Measurements from ENCODE around the gene SPATA18. TPM values are rescaled to one million over a fixed set of nuclear protein-coding genes. Genes with fewer than 3 reads are reported as not detected.

Gene SPATA18
- total RNA-seq, 2 donors from 2014 or later: 1.4 to 3.3 TPM

- no peaks in the 10 kb centered on the region for H3K9me3 ChIP-seq (ENCODE audit: control insufficient read depth, low read length)
- H3K4me3 ChIP-seq (ENCODE audit: low read length): peak overlapping the region; percentile 7
- H3K36me3 Mint-ChIP-seq (ENCODE audit: low read depth): peaks cover 5% of the 10 kb centered on the region
- peaks cover 11% of the 10 kb centered on the region for H3K4me1 ChIP-seq (ENCODE audit: control insufficient read depth, insufficient read depth, low read length)
- 76 to 100% methylated on average over 1 to 3 of the region's 3 CpGs for WGBS, 2 experiments (ENCODE audit: insufficient coverage in 1 of 2, insufficient read length in 1 of 2)
- no peak overlapping the region for H3K4me3 Mint-ChIP-seq
- H3K9ac ChIP-seq (ENCODE audit: extremely low read depth, low read length, poor library complexity, severe bottlenecking): no peak overlapping the region
- TF ChIP-seq CTCF (conservative IDR thresholded peaks at IDR 0.05): no peak
- peaks cover 16% of the 10 kb centered on the region for H3K4me1 Mint-ChIP-seq
- no peak overlapping the region for H3K27ac Mint-ChIP-seq
- peaks cover 10% of the 10 kb centered on the region for H3K36me3 ChIP-seq (ENCODE audit: control insufficient read depth, insufficient read depth, low read length)
- no peaks in the 10 kb centered on the region for H3K27me3 Mint-ChIP-seq (ENCODE audit: insufficient read depth)
- no peak for DNase-seq
- H3K9me3 Mint-ChIP-seq: no peaks in the 10 kb centered on the region
- no peaks in the 10 kb centered on the region for H3K27me3 ChIP-seq (ENCODE audit: control insufficient read depth, insufficient read depth, low read length, poor library complexity, severe bottlenecking)
- H3K27ac ChIP-seq (ENCODE audit: low read depth, low read length): no peak overlapping the region
These were observed 34.1 kb upstream of the SPATA18 start for GRCh38 chr4:52016981-52017380.

- WGBS, 2 experiments (ENCODE audit: insufficient coverage in 1 of 2, insufficient read length in 1 of 2): 0% methylated on average over 1 of the region's 1 CpG; no CpG with 5 or more reads in 1 of the 2 experiments
- H3K27ac Mint-ChIP-seq: no peak overlapping the region
- Histone ChIP-seq H3K27me3 (ENCODE audit: control insufficient read depth, insufficient read depth, low read length, poor library complexity, severe bottlenecking) (no peaks in the 10 kb centered on the region), H3K9me3 (ENCODE audit: control insufficient read depth, low read length) (no peaks in the 10 kb centered on the region), H3K36me3 (ENCODE audit: control insufficient read depth, insufficient read depth, low read length) (peaks cover 19% of the 10 kb centered on the region), H3K4me1 (ENCODE audit: control insufficient read depth, insufficient read depth, low read length) (peaks cover 11% of the 10 kb centered on the region), H3K4me3 (ENCODE audit: low read length) (no peak overlapping the region), H3K9ac (ENCODE audit: extremely low read depth, low read length, poor library complexity, severe bottlenecking) (no peak overlapping the region), H3K27ac (ENCODE audit: low read depth, low read length) (no peak overlapping the region)
- H3K9me3 Mint-ChIP-seq: no peaks in the 10 kb centered on the region
- H3K4me1 Mint-ChIP-seq: peaks cover 16% of the 10 kb centered on the region
- H3K27me3 Mint-ChIP-seq (ENCODE audit: insufficient read depth): no peaks in the 10 kb centered on the region
- DNase-seq: no peak
- no peak for TF ChIP-seq CTCF (conservative IDR thresholded peaks at IDR 0.05)
- H3K4me3 Mint-ChIP-seq: no peak overlapping the region
- peaks cover 12% of the 10 kb centered on the region for H3K36me3 Mint-ChIP-seq (ENCODE audit: low read depth)
These were observed 33.3 kb upstream of the SPATA18 start for GRCh38 chr4:52017814-52018213.

- Mint-ChIP-seq H3K27me3 (ENCODE audit: insufficient read depth) (no peaks in the 10 kb centered on the region), H3K36me3 (ENCODE audit: low read depth) (peaks cover 27% of the 10 kb centered on the region)
- TF ChIP-seq CTCF (conservative IDR thresholded peaks at IDR 0.05): no peak
These were observed 31.0 kb upstream of the SPATA18 start, which contains the start of gene LRRC66 for GRCh38 chr4:52019936-52020657. Gene LRRC66 (minus strand): TSS chr4:52020363. CDS start chr4:52017613, 2,750 bp downstream.

More at GRCh38 chr4:52019936-52020657, 31.0 kb upstream of the SPATA18 start, which contains the start of gene LRRC66:
- no peaks in the 10 kb centered on the region for H3K9me3 Mint-ChIP-seq
- Histone ChIP-seq H3K27ac (ENCODE audit: low read depth, low read length) (no peak within 1 kb of the TSS), H3K27me3 (ENCODE audit: control insufficient read depth, insufficient read depth, low read length, poor library complexity, severe bottlenecking) (no peaks in the 10 kb centered on the region), H3K9ac (ENCODE audit: extremely low read depth, low read length, poor library complexity, severe bottlenecking) (no peak within 1 kb of the TSS), H3K36me3 (ENCODE audit: control insufficient read depth, insufficient read depth, low read length) (peaks cover 41% of the 10 kb centered on the region), H3K4me3 (ENCODE audit: low read length) (no peak within 1 kb of the TSS), H3K4me1 (ENCODE audit: control insufficient read depth, insufficient read depth, low read length) (peaks cover 11% of the 10 kb centered on the region), H3K9me3 (ENCODE audit: control insufficient read depth, low read length) (no peaks in the 10 kb centered on the region)
- 94 to 100% methylated on average over 5 to 6 of the region's 6 CpGs for WGBS, 2 experiments (ENCODE audit: insufficient coverage in 1 of 2, insufficient read length in 1 of 2)
- H3K27ac Mint-ChIP-seq: no peak within 1 kb of the TSS
- peaks cover 13% of the 10 kb centered on the region for H3K4me1 Mint-ChIP-seq
- no peak for DNase-seq
- H3K4me3 Mint-ChIP-seq: no peak within 1 kb of the TSS
